Activated naive CD4-positive, alpha-beta T cell treated with anti-CD3 and anti-CD28 coated beads, Interleukin-2, amount 50 U/mL, for 72 hours (primary cell): ENCODE measurements around the gene TCF7L2. TPM values are rescaled to one million over a fixed set of nuclear protein-coding genes. Genes with fewer than 3 reads are reported as not detected.

ENCODE experiments used
- ATAC-seq, 2 donors: fragments of 150-1000 bp; cut with Tn5 transposase; 2 replicates each; pipeline ENCODE4 v1.10.0; 2021; ENCODE audit warnings: mild to moderate bottlenecking in 2 of 2, moderate library complexity in 2 of 2
- DNase-seq, 2 donors: peaks; one replicate each; pipeline ENCODE4 v3.0.0; 2021 to 2022; ENCODE audit warnings: low spot score in 2 of 2
- H3K27ac Mint-ChIP-seq, 2 donors: one replicate each; pipeline ENCODE4 v1.8.0; 2022; ENCODE audit warnings: mild to moderate bottlenecking in 2 of 2, mixed read lengths in 2 of 2
- H3K36me3 Mint-ChIP-seq, 2 donors: one replicate each; pipeline ENCODE4 v1.8.0; 2022; ENCODE audit warnings: mixed read lengths in 2 of 2
- H3K9me3 Mint-ChIP-seq, 2 donors: one replicate each; pipeline ENCODE4 v1.8.0; 2022; ENCODE audit warnings: mixed read lengths in 2 of 2
- total RNA-seq, 2 donors: library from RNA; stranded (reverse); gene quantifications; one replicate each; pipeline ENCODE4 v1.2.3, GENCODE V29; 2022

Gene TCF7L2
- total RNA-seq, 2 donors from 2014 or later = 3.0 to 3.1 TPM

DNA sequence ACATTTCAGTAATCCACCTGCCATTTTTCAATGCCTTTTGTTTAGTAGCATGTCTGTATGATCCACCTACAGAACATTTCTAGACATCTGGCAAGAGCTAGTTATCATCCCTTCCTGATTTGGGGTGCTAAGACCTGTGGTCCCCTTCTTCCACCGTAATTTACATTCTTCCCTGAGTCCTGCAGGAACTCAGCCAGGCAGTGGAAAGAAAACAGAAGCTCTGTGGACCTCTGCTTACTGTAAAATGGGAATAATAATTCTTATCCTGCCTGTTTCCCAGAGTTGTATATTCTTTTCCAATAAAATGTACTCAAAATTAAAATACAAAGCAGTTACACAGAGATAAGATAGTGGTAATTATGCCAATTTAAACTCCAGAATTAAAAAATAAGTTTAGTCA is 126.9 kb downstream of the TCF7L2 start:
- Mint-ChIP-seq H3K27ac (no peak overlapping the region), H3K9me3 (no peaks in the 10 kb centered on the region), H3K36me3 (no peaks in the 10 kb centered on the region)
- no peak for ATAC-seq
- DNase-seq = no peak

DNA sequence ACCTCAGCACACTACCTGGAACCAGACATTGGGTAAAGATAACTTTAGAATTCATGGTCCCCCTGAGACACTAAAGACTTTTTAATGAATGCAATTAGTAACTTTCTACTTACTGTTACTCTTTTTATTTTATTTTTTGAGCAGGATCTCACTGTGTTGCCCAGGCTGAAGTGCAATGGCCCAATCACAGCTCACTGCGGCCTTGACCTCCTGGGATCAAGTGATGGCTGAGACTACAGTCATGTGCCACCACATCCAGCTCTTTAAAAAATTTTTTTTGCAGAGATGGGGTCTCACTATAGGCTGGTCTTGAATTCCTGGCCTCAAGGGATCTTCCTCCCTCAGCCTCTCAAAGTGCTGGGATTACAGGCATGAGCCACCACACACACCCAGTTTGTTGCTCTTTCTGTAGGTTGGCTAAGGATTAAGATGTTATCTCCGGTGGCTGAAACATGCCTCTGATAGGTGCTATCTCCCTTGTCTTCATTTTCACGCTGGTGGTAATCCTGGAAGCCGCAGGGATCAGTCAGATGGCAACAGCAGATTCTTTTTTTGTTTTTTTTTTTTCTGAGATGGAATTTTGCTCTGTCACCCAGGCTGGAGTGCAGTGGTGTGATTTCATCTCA is 128.3 kb downstream of the TCF7L2 start:
- no peak for DNase-seq
- H3K9me3 Mint-ChIP-seq = no peaks in the 10 kb centered on the region
- ATAC-seq = no peak
- H3K27ac Mint-ChIP-seq = no peak overlapping the region
- no peaks in the 10 kb centered on the region for H3K36me3 Mint-ChIP-seq

DNA sequence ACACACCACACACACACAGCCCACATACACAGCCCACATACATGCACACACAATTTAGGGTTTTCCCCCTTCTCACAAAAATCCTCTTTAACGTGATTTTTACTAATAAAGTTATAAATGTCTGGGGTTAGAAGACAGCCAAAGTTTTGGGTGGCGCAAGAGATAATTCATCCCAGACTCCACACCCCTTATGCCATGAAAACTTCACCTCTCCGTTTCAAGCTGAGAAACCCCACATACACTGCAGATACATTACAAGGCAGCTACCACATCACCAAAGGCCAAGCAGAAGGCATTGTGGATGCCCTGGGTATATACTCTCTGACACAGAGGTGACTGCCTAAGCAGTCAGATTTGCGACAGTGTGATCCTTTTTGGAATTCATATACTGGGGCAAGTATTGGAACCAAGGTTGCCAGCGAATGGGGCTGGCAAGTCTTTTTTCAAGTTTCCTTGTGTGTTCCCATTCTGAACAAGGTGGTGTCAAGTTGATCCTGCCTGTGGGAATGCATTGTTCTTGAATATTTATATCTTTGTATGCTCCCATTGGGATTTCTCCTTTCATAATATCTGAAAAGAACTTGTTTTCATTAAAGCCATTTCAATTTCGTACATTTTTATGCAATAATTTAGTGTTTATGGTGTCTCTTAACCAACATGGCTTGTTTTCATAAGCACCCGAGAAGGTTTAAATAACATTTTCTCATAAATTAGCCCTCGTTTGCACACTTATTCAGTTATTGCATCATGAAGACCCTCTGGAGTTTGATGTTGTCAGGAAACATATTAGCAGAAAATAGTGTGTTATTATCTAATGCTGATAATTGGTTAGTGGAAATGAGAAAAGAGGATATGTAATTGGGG is 130.2 kb downstream of the TCF7L2 start:
- no peak for DNase-seq
- Mint-ChIP-seq H3K36me3 (no peaks in the 10 kb centered on the region), H3K9me3 (no peaks in the 10 kb centered on the region), H3K27ac (no peak overlapping the region)
- no peak for ATAC-seq

DNA sequence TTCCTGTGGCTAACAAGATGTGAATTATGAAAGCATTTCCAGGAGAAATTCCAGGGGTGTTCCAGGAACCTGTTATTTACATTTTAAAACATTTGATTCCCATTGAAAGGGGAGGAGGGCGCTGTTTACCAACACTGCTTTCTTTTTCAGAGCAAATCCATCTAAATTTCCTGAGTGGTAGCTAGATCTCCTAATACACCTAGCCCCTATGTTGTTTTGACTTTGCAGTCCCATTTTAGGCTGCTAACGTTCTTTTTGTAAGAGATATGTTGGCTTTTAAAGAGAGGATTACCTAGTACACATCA is 130.8 kb downstream of the TCF7L2 start:
- no peaks in the 10 kb centered on the region for H3K36me3 Mint-ChIP-seq
- DNase-seq (no peak), ATAC-seq (no peak)
- no peak overlapping the region for H3K27ac Mint-ChIP-seq
- H3K9me3 Mint-ChIP-seq = no peaks in the 10 kb centered on the region

DNA sequence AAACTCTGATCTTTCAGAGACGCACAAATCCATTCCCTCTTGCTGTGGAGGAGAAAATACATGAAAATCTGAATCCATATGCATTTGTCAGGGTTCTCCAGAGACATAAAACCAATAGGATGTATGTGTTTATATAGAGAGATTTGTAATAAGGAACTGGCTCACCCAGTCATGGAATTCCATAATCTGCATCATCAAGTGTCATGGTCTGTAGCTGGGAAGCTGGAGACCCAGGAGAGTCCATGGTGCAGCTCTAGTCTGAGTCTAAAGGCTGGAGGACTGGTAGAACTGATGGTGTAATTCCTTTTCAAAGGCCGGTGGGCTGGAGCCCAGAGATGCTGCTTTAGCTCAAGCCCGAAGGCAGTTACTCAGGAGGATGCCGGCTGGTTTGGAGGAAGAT is 134.0 kb downstream of the TCF7L2 start:
- no peaks in the 10 kb centered on the region for H3K9me3 Mint-ChIP-seq
- ATAC-seq (no peak), DNase-seq (no peak)
- H3K27ac Mint-ChIP-seq = no peak overlapping the region
- no peaks in the 10 kb centered on the region for H3K36me3 Mint-ChIP-seq

DNA sequence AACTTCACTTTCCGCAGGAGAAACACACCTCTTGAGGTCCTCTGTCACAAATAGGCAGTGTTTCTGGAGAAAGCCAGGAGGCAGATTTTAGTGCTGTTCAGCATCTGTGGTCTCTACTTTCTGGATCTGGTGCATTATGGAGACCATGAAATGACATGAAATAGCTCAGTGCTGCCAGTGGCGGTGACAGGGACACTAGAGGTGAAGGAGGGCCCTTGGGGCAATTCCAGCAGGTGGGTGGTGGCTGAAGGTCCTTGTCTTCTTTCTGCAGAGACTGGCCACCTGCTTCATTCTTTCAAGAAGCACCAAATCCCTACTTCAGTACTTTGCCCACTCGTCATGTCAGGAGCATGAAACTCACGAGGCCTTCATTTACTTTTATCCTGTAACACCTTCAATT is 135.7 kb downstream of the TCF7L2 start:
- H3K9me3 Mint-ChIP-seq = no peaks in the 10 kb centered on the region
- no peak for DNase-seq
- no peak for ATAC-seq
- no peak overlapping the region for H3K27ac Mint-ChIP-seq
- no peaks in the 10 kb centered on the region for H3K36me3 Mint-ChIP-seq

DNA sequence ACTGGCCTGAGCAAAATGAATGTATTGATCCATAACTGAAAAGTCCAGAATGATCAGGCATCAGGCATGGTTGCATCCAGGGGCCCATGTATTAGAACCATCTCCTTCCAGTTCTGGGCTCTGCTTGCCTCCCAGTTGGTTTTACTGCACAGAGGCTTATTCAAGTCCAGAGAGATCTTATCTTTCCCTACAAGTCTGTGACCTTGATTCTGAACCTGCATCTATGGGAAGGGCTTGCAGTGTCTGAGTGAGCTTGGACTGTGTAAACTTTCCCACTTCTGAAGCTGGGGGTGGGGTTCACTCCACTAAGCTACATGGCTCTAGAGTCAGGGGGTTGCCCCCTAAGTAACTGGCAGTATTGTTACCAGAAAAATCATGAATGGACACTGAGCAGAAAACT is 136.2 kb downstream of the TCF7L2 start:
- Mint-ChIP-seq H3K9me3 (no peaks in the 10 kb centered on the region), H3K36me3 (no peaks in the 10 kb centered on the region), H3K27ac (no peak overlapping the region)
- ATAC-seq = no peak
- no peak for DNase-seq

DNA sequence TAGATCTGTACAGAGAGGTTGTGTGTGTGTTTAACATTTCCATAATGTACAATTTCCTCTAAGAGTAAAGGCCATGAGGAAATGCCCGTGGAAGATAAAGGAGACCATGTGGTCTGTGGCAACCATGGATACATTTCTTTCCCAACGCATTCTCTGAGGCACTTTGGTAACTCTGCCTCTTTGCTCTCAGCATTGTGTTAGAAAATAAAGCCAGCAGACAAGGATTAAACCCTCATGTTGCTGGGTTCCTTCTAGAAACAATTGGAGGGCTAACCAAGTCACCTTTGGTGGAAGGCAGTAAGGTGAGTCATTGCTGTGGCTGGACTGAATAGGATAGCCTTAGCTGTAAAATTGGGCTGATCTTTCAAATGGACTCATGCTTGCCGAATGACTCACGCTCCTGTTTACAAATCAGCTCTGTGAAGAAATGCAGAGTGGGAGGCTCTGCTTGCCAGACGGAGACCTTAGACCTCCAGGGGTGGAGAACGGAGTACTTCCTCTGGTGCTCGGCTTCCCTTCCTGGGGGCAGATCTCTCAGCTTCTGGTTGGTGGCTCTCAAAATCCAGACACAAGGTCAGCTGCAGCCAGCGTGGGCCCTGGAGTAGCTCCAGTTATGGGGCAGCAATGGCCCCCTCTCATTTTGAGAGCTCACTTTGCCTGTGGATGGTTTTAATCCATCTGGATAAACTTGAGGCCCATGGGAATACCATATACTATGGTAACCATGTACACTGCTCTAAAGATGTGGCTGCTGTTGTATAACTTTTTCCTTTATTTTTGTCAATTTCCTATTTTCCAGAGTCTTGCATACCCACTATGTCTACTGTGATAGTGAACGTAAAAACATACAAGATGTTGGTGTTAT is 137.3 kb downstream of the TCF7L2 start:
- Mint-ChIP-seq H3K9me3 (no peaks in the 10 kb centered on the region), H3K27ac (no peak overlapping the region), H3K36me3 (no peaks in the 10 kb centered on the region)
- ATAC-seq = peak in 1 of 2 donors; percentile 49
- DNase-seq = no peak

DNA sequence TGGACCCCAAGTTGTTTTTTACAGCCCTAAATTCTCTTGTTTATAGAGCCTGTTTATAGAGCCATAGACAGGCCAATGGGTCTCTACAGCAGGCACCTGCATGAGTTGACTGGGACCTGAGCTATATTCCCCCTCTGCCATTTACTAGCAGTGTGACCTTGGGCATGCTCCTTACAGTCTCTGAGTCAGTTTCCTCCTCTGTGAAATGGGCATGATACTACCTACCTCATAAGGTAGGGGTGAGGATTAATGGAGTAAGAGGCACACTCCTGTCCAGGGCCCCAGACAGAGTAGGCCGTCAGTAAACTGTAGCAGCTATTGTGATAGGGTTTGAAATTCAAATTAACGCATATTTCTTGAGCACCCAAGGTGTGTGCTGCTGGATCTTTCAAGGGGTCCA is 138.1 kb downstream of the TCF7L2 start:
- DNase-seq (no peak), ATAC-seq (no peak)
- Mint-ChIP-seq H3K27ac (no peak overlapping the region), H3K36me3 (no peaks in the 10 kb centered on the region), H3K9me3 (no peaks in the 10 kb centered on the region)

DNA sequence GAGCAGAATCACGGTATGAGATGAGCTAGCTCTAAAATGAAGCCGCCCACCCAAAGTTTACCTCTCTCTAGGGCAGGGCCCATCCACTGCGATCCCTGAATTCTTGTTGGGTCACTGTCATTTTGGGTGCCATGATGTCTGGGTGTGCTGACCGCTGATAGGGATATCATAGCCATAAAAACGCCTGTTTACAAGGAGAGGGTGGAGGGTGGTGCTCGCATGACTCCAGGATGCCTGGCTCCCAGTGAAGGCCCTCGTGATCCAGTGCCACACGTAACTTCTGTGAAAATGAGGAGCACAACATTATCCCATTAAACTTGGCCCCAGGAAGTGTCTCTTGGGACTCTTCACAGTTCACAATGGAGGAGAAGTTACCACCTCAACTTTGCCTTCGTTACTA is 139.5 kb downstream of the TCF7L2 start:
- ATAC-seq = no peak
- Mint-ChIP-seq H3K36me3 (no peaks in the 10 kb centered on the region), H3K9me3 (no peaks in the 10 kb centered on the region), H3K27ac (no peak overlapping the region)
- no peak for DNase-seq

DNA sequence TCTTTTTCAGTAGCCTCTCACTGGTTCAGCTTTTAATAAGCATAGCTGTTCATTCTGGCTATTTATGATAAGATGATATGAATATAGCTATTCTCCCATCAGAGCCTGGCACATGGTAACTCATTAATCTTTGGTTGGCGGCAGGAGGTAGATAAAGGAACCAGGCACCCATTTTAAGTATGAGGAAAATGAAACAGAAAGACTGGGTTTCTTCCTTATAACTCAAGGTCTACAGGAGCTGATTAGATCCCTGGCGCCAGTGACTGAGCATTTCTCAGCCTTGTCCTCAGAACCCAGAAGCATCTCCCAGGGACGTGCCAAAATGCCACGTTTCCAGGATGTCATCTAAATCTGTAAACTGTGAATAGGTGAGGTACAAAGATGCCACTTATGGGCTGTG is 141.9 kb downstream of the TCF7L2 start:
- H3K9me3 Mint-ChIP-seq = no peaks in the 10 kb centered on the region
- no peaks in the 10 kb centered on the region for H3K36me3 Mint-ChIP-seq
- DNase-seq (no peak), ATAC-seq (no peak)
- H3K27ac Mint-ChIP-seq = no peak overlapping the region

DNA sequence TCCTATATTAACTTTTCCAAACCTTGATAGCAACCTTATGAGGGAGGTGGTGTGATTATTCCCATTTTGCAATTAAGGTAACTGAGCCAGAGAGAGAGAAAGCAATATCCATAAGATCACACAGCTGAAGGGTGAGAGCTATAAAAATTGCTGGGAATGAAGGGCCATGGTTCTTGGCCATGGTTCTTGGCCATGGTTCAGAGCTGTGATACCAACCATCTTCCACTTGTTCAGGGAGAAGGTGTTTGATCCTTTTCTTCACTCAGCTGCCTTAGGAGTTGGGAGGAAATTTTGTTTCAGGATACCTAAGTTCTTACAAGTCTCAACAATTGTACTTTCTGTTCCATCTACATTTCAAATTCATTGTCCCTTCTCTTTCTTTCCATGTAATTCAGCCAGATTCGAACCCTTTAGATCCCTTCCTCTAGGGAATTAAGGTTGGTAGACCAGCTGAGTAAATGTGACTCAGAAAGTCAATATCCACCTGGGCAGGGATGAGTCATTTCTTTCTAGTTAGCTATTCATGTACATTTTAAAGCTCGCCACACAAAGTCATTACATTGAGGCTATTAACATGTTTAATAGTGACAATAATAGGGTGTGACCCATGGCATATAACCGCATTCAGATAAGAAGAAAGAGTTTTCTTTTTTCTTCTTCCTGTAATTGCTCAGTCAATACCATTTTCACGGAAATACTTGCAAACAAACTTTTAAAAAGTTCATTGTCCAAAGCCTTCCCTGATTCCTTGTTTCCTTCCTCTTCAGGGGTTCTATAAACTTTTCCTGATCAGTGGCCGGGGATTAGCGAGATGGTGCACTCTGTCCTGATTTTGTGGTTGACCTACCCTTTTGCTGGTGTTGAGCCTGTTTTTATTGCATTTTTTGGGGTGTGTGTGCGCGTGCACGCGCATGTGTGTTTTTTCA is 143.4 kb downstream of the TCF7L2 start:
- H3K36me3 Mint-ChIP-seq = no peaks in the 10 kb centered on the region
- ATAC-seq (peak; percentile 41), DNase-seq (no peak)
- no peak overlapping the region for H3K27ac Mint-ChIP-seq
- H3K9me3 Mint-ChIP-seq = no peaks in the 10 kb centered on the region

DNA sequence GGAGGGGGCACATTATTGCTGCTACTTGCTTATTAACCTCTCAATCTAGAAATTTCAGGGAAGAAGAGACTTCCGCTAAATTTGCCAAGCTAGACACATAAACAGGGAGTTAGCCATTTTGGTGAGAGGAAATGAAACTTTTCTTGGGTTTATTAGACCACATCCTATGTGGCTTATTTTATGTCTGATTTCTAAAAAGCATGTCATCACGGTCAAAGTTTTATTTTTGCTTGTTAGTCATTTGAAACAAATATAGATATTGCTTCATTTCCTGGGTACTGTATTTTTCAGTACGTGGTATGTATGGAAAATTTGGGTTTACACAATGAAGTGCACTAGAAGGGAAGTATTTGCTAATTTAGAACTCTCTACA is 144.1 kb downstream of the TCF7L2 start:
- DNase-seq = no peak
- Mint-ChIP-seq H3K9me3 (no peaks in the 10 kb centered on the region), H3K27ac (no peak overlapping the region), H3K36me3 (no peaks in the 10 kb centered on the region)
- ATAC-seq = peak; percentile 37 to 68

DNA sequence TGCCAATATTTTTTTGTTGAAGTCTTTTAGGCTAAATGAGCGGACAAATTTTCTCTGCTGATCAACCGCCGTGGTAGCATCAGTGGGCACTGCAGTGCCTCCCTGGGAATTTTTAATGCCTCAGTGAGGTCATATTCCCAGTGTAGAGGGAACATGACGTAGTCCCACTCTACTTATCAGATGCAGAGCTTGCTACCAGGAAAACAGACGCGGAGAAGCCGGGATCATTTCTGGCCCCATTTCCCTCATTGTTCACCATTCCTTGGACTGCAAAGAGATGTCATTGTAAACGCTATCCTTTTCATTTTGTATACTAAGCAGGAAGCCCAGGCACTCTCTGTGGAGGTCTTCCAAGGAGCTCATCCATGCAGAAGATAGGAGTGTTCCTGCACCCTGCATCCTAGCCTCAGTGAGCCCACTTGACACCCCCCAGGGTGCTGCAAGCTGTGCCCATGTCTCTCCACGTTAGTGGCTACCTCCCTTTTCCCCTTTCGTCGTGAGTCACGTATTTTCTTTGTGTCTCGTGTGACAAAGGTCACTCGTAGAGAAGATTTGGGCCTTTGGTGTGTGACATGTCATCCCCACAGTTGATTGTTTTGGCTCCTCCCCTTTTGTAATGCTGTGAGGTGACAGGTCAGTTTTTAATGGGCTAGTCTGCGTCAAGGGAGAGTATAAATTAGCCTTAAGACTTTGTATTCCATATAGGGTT is 145.5 kb downstream of the TCF7L2 start:
- no peaks in the 10 kb centered on the region for H3K9me3 Mint-ChIP-seq

DNA sequence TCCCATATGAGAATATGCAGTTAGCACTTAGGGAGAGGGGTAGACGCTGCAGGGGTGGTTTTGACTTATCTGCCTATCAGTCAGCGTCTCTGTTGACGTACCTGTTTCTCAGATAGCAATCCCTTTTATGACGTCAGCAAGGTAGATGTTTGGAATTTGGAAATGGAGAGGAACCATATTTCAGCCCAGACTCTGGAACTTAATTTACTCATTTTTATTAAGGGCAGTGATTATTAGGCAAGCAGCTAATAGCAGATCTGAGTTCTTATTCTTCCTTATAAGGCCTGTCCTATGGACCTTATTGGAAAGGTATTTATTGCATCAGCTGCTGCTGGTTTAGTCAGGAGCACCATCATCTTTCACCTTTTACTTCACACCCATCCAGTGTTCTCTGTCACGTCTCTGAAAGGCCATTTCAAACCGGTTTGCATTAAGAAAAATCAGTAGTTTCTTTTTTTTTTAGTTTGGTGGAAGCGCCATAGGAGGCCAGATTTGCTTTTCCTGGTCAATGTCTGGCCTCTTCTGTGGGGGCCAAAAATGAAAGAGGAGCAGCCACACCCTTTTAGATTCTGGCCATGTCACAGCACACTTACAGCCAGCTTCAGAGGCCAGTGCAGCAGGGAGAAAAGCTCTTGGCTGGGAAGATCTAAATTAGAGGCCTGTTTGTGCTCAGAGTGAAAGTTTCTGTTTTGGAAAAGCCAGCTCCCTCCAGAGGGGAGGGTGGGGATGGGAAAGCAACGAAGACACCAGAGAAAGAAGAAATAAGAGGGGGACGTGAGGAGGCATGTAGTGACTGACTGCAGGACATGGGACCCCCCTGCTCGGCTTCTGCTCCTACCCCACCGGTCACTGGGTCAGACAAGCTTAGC is 146.3 kb downstream of the TCF7L2 start:
- no peak for ATAC-seq
- no peak overlapping the region for H3K27ac Mint-ChIP-seq
- DNase-seq = no peak
- H3K9me3 Mint-ChIP-seq = no peaks in the 10 kb centered on the region
- no peaks in the 10 kb centered on the region for H3K36me3 Mint-ChIP-seq

More for the DNA sequence above, 145.5 kb downstream of the TCF7L2 start:
- Mint-ChIP-seq H3K27ac (no peak overlapping the region), H3K36me3 (no peaks in the 10 kb centered on the region)
- DNase-seq (no peak), ATAC-seq (no peak)
